Lung (tissue), 12 donors: Measurements from ENCODE around the gene DENND11. TPM values are rescaled to one million over a fixed set of nuclear protein-coding genes. Genes with fewer than 3 reads are reported as not detected.

Experiments
- ATAC-seq: fragments of 200-7000 bp; cut with Tn5 transposase; one replicate; pipeline ENCODE4 v1.9.1; 2020; ENCODE audit warnings: moderate number of reproducible peaks; ENCODE audit not compliant: insufficient read depth, low FRiP score
- DNase-seq, 3 donors: peaks; one replicate each; pipeline ENCODE4 v3.0.0-alpha.2; 2013 to 2017
- H3K27ac ChIP-seq, 2 donors: one replicate each; pipeline ENCODE4 v1.5.1; 2013; ENCODE audit warnings: mild to moderate bottlenecking in 2 of 2, moderate library complexity in 2 of 2, control low read depth in 1 of 2, inconsistent platforms in 1 of 2, low read depth in 1 of 2, low read length in 1 of 2
- H3K27me3 ChIP-seq, 3 donors: one replicate each; pipeline ENCODE4 v1.5.1; 2013; ENCODE audit warnings: low read length in 2 of 3; ENCODE audit not compliant: control insufficient read depth in 3 of 3, insufficient read depth in 3 of 3
- H3K36me3 ChIP-seq, 4 donors: one replicate each; pipeline ENCODE4 v1.5.1; 2013; ENCODE audit warnings: low read length in 4 of 4, mild to moderate bottlenecking in 1 of 4, moderate library complexity in 1 of 4; ENCODE audit not compliant: control insufficient read depth in 4 of 4, insufficient read depth in 4 of 4
- H3K4me1 ChIP-seq, 5 donors: one replicate each; pipeline ENCODE4 v1.5.1; 2013; ENCODE audit warnings: low read length in 5 of 5, mild to moderate bottlenecking in 2 of 5, moderate library complexity in 1 of 5; ENCODE audit not compliant: control insufficient read depth in 5 of 5, insufficient read depth in 5 of 5
- H3K4me3 ChIP-seq: one replicate; pipeline ENCODE4 v1.5.1; 2013; ENCODE audit warnings: mild to moderate bottlenecking, control low read depth, moderate library complexity
- H3K9ac ChIP-seq, 2 donors: one replicate each; pipeline ENCODE4 v1.5.1; 2013; ENCODE audit warnings: low read length in 2 of 2, control low read depth in 1 of 2; ENCODE audit not compliant: insufficient read depth in 1 of 2
- H3K9me3 ChIP-seq, 4 donors: one replicate each; pipeline ENCODE4 v1.5.1; 2013; ENCODE audit warnings: low read length in 3 of 4, mild to moderate bottlenecking in 1 of 4, moderate library complexity in 1 of 4; ENCODE audit not compliant: control insufficient read depth in 4 of 4, insufficient read depth in 3 of 4
- CTCF ChIP-seq: IDR thresholded peaks from 2 replicates; pipeline ENCODE4 v1.5.1; 2012; ENCODE audit warnings: mild to moderate bottlenecking; ENCODE audit errors: control extremely low read depth, extremely low read depth
- whole genome bisulfite sequencing, 2 donors: extraction: QIAGEN DNeasy Blood & Tissue Kit; methylation state at CpG; one replicate each; pipeline ENCODE4 v1.1.7; 2013; 5-methylcytosine and 5-hydroxymethylcytosine counted together
- polyA plus RNA-seq, 2 donors: library from polyadenylated mRNA; stranded (reverse); fragments of 200-250 nt; gene quantifications; one replicate each; pipeline ENCODE4 v1.2.1, GENCODE V29; 2013
- total RNA-seq, 2 donors: library from RNA; depleted of rRNA in 1 of 2; stranded (reverse); fragments of >200 nt in 1 of 2; gene quantifications; one replicate each; pipeline ENCODE4 v1.2.1, GENCODE V29; 2014 to 2021
- donor health status: control.
- donor health status: control.
- donor health status: Bipolar disorder and iron deficiency.
- donor health status: healthy.
- donor health status: DM: yes; HTN: yes; CAD: no.

DENND11 gene
- total and polyA plus RNA-seq, 4 donors, result 5.1 to 43.3 (median 16.2) TPM

- Histone ChIP-seq H3K9ac (no peak overlapping the region), H3K27me3 (no peaks in the 10 kb centered on the region), H3K4me3 (no peak overlapping the region), H3K4me1 (peaks cover 0 to 5% (median 0%) of the 10 kb centered on the region in 5 donors), H3K9me3 (no peaks in the 10 kb centered on the region), H3K27ac (no peak overlapping the region), H3K36me3 (peaks cover 0 to 18% (median 4%) of the 10 kb centered on the region in 4 donors)
- no peak for TF ChIP-seq CTCF
- 90 to 95% methylated on average over 3 of the region's 3 CpGs for WGBS, 2 donors
- ATAC-seq, result no peak
- DNase-seq, result no peak
These were observed 28.6 kb downstream of the DENND11 start for GRCh38 chr7:141673346-141673745.

- DNase-seq (no peak), ATAC-seq (no peak)
- Histone ChIP-seq H3K4me3 (no peak overlapping the region), H3K27me3 (no peaks in the 10 kb centered on the region), H3K27ac (no peak overlapping the region), H3K9ac (no peak overlapping the region), H3K4me1 (peaks cover 0 to 5% (median 0%) of the 10 kb centered on the region in 5 donors), H3K9me3 (no peaks in the 10 kb centered on the region), H3K36me3 (peaks cover 0 to 18% (median 7%) of the 10 kb centered on the region in 4 donors)
- 52 to 89% methylated on average over 7 of the region's 7 CpGs for WGBS, 2 donors
- no peak for TF ChIP-seq CTCF
These were observed 30.1 kb downstream of the DENND11 start for GRCh38 chr7:141671705-141672496.

- ATAC-seq (no peak), DNase-seq (no peak)
- no peaks in the 10 kb centered on the region for H3K9me3 ChIP-seq
- H3K4me3 ChIP-seq, result no peak overlapping the region
- peaks cover 0 to under 1% (median 0%) of the 10 kb centered on the region in 5 donors for H3K4me1 ChIP-seq
- no peak overlapping the region for H3K9ac ChIP-seq
- peaks cover 10 to 28% (median 25%) of the 10 kb centered on the region in 4 donors for H3K36me3 ChIP-seq
- no peak for TF ChIP-seq CTCF
- H3K27ac ChIP-seq, result no peak overlapping the region
- H3K27me3 ChIP-seq, result no peaks in the 10 kb centered on the region
- 94 to 96% methylated on average over 2 of the region's 2 CpGs for WGBS, 2 donors
These were observed 33.1 kb downstream of the DENND11 start for GRCh38 chr7:141668853-141669252.
